Heart left ventricle (tissue), 13 donors: Measurements from ENCODE around the gene ZMIZ2.

Experiments
- POLR2A ChIP-seq, 2 donors: fragments of 450-650 bp; IDR thresholded peaks; one replicate each; pipeline ENCODE4 v1.6.1; 2017; ENCODE audit warnings: antibody characterized with exemption in 2 of 2, mild to moderate bottlenecking in 2 of 2, moderate library complexity in 2 of 2
- TF ChIP-seq, protein P1 (sequence below), 12 donors: fragments of 200-600 bp; sonication (generic) in 4 of 12; IDR thresholded peaks; one replicate each; pipeline versions ENCODE4 v1.5.0 to v1.8.0; 2018 to 2022; ENCODE audit warnings: antibody characterized with exemption in 12 of 12, mild to moderate bottlenecking in 5 of 12
- donor health status: ischemic (EF 13 %, LVEDD 7.1; RV severe dilation, severe dysfunction).
- donor health status: DM: no; HTN: yes; CAD: no.
- donor health status: DM: no; HTN: no; CAD: no.
- donor health status: ischemic (EF 25% LVEDD 6.9; RV normal size, moderate dysfunction).
- donor health status: ischemic (EF 25% LVEDD 5.7; RV mildly dilated, moderate dysfunction).
- donor health status: ischemic (EF 35%, LVEDD 5.7; RV mildly dilated, moderate dysfunction).
- donor health status: nonischemic (EF 11% LVEDD 7.7; RV severe dilation, severe dysfunction).
- donor health status: DM: yes; HTN: yes; CAD: no.
- donor health status: PGD.
- donor health status: ischemic (EF 29% LVEDD 5.4; RV normal size, mild dysfunction).
- donor health status: nonischemic (EF 23%, LVEDD 6.1; RV moderate dilation, normal function).

DNA sequence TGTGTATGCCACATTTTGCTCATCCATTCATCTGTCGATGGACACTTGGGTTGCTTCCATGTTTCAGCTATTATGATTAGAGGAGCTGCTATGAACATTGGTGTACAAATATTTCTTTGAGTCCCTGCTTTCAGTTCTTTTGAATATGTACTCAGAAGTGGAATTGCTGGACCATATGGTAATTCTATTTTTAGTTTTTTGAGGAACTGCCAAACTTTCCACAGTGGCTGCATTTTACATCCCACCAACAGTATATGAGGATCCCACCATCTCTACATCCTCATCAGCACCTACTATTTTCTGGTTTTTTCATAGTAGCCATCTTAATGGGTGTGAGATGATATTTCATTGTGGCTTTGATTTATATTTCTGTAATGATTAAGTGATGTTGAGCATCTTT lies 44.7 kb upstream of the ZMIZ2 start:
- TF ChIP-seq POLR2A (IDR thresholded peaks at IDR 0.05) = no peak
- TF ChIP-seq, protein P1, sequence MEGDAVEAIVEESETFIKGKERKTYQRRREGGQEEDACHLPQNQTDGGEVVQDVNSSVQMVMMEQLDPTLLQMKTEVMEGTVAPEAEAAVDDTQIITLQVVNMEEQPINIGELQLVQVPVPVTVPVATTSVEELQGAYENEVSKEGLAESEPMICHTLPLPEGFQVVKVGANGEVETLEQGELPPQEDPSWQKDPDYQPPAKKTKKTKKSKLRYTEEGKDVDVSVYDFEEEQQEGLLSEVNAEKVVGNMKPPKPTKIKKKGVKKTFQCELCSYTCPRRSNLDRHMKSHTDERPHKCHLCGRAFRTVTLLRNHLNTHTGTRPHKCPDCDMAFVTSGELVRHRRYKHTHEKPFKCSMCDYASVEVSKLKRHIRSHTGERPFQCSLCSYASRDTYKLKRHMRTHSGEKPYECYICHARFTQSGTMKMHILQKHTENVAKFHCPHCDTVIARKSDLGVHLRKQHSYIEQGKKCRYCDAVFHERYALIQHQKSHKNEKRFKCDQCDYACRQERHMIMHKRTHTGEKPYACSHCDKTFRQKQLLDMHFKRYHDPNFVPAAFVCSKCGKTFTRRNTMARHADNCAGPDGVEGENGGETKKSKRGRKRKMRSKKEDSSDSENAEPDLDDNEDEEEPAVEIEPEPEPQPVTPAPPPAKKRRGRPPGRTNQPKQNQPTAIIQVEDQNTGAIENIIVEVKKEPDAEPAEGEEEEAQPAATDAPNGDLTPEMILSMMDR (IDR thresholded peaks at IDR 0.05) = no peak
